ENCODE results near the gene LMF1. TPM values are rescaled to one million over a fixed set of nuclear protein-coding genes. Genes with fewer than 3 reads are reported as not detected.
A peak's percentile ranks its signal among the peaks of the same experiment; 100 is the strongest.

The LMF1 gene
- total and polyA plus RNA-seq, 9 of the 15 experiments (the other 6 are each of a cell fraction or from before 2014, with no cell fraction given): 0.11 to 1.6 (median 0.55) TPM; not detected in 1

GRCh38 chr16:986411-986810, 15.6 kb upstream of the LMF1 start:
- no peak overlapping the region for H3K27ac ChIP-seq (ENCODE audit: extremely low read depth, low read depth, low read length)
- FAIRE-seq (peak; percentile 26), ATAC-seq (no peak), DNase-seq (ENCODE audit: extremely low read depth in 1 of 4, low spot score in 3 of 4) (no peak)
- peaks cover 0 to 72% of the 10 kb centered on the region in 2 experiments; a peak in 2 of 5 replicates for H3K4me1 ChIP-seq (replicated peaks in 1 of 2; ENCODE audit: control insufficient read depth in 2 of 2, insufficient read depth in 2 of 2, low read length in 2 of 2)
- H3K79me2 ChIP-seq (ENCODE audit: control insufficient read depth, insufficient read depth, low read length): no peaks in the 10 kb centered on the region
- no peaks in the 10 kb centered on the region for H3K36me3 ChIP-seq (ENCODE audit: control insufficient read depth, insufficient read depth, low read length)
- in situ Hi-C loops (cut with MboI) (no loop called here), intact Hi-C loops (cut with micrococcal nuclease) (no loop called here)
- no peaks in the 10 kb centered on the region for H3K9me3 ChIP-seq (replicated peaks; ENCODE audit: control insufficient read depth, insufficient read depth, low read depth, low read length)
- CTCF ChIA-PET (ENCODE audit: low intra/inter-chr PET ratio): no interaction called here
- H2AFZ ChIP-seq (ENCODE audit: low read depth, low read length): no peak overlapping the region
- H3K27me3 ChIP-seq (ENCODE audit: control insufficient read depth in 2 of 2, insufficient read depth in 2 of 2, low read length in 2 of 2): peaks cover 23 to 91% of the 10 kb centered on the region in 2 experiments; a peak in 4 of 5 replicates
- POLR2A ChIA-PET: no interaction called here
- no peak overlapping the region for H3K9ac ChIP-seq (ENCODE audit: insufficient read depth in 1 of 2, low read depth in 2 of 2, low read length in 2 of 2)
- no TSS peak for BruUV-seq (replicated peaks)
- H3K4me3 ChIP-seq: no peak overlapping the region
- H4K20me1 ChIP-seq (replicated peaks; ENCODE audit: control insufficient read depth, insufficient read depth, low read length): peaks cover 19% of the 10 kb centered on the region; the same call in 1 of the 2 replicates
- no peak overlapping the region for H3K4me2 ChIP-seq (ENCODE audit: insufficient read depth, low read length)
- 16% methylated on average over 8 of the region's 8 CpGs for WGBS (ENCODE audit: insufficient coverage, low coverage, missing lambda C conversion rate)
- TF ChIP-seq SNIP1 (IDR thresholded peaks at IDR 0.05; ENCODE audit: low read depth) (no peak), ZNF133 (CRISPR knock-in tag; IDR thresholded peaks at IDR 0.05) (no peak), PPARD (CRISPR knock-in tag; IDR thresholded peaks at IDR 0.05) (no peak), PYGO2 (tag; IDR thresholded peaks at IDR 0.05) (no peak), BRCA1 (IDR thresholded peaks at IDR 0.05) (no peak), BRCA1 (CRISPR knock-in tag; IDR thresholded peaks at IDR 0.05) (no peak), KHSRP (IDR thresholded peaks at IDR 0.05) (no peak), MAX (CRISPR knock-in tag; IDR thresholded peaks at IDR 0.05) (no peak), TAL1 (IDR thresholded peaks at IDR 0.05) (no peak), TBP (optimal IDR thresholded peaks at IDR 0.05; ENCODE audit: low read depth, low read length) (no peak), ATF2 (CRISPR knock-in tag; IDR thresholded peaks at IDR 0.05) (no peak), SLC30A9 (CRISPR knock-in tag; IDR thresholded peaks at IDR 0.05) (no peak), ZNF197 (CRISPR knock-in tag; IDR thresholded peaks at IDR 0.05; ENCODE audit: low read depth) (no peak), PRPF4 (IDR thresholded peaks at IDR 0.05; ENCODE audit: insufficient read depth, low read depth, low read length, poor library complexity, severe bottlenecking) (no peak), ZKSCAN8 (CRISPR knock-in tag; IDR thresholded peaks at IDR 0.05) (no peak), HNRNPLL (IDR thresholded peaks at IDR 0.05; ENCODE audit: low read depth, low read length, poor library complexity, severe bottlenecking) (no peak), NFIX (CRISPR knock-in tag; IDR thresholded peaks at IDR 0.05; ENCODE audit: low read depth) (no peak), ZNF384 (IDR thresholded peaks at IDR 0.05; ENCODE audit: low read depth, low read length) (no peak), ETS2 (tag; IDR thresholded peaks at IDR 0.05; ENCODE audit: borderline replicate concordance, poor library complexity, severe bottlenecking) (no peak)
- TF ChIP-seq, protein P1, sequence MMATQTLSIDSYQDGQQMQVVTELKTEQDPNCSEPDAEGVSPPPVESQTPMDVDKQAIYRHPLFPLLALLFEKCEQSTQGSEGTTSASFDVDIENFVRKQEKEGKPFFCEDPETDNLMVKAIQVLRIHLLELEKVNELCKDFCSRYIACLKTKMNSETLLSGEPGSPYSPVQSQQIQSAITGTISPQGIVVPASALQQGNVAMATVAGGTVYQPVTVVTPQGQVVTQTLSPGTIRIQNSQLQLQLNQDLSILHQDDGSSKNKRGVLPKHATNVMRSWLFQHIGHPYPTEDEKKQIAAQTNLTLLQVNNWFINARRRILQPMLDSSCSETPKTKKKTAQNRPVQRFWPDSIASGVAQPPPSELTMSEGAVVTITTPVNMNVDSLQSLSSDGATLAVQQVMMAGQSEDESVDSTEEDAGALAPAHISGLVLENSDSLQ (IDR thresholded peaks at IDR 0.05): no peak
- H3K9me1 ChIP-seq (ENCODE audit: control insufficient read depth, insufficient read depth, low read length): no peaks in the 10 kb centered on the region

Measured in K562 (cell line).